ENCODE measurements around the gene CD93. TPM values are rescaled to one million over a fixed set of nuclear protein-coding genes. Genes with fewer than 3 reads are reported as not detected.
A peak's percentile ranks its signal among the peaks of the same experiment; 100 is the strongest.

The CD93 gene
- total RNA-seq, 6 donors from 2014 or later, result 25.1 to 160 (median 68.8) TPM

DNA sequence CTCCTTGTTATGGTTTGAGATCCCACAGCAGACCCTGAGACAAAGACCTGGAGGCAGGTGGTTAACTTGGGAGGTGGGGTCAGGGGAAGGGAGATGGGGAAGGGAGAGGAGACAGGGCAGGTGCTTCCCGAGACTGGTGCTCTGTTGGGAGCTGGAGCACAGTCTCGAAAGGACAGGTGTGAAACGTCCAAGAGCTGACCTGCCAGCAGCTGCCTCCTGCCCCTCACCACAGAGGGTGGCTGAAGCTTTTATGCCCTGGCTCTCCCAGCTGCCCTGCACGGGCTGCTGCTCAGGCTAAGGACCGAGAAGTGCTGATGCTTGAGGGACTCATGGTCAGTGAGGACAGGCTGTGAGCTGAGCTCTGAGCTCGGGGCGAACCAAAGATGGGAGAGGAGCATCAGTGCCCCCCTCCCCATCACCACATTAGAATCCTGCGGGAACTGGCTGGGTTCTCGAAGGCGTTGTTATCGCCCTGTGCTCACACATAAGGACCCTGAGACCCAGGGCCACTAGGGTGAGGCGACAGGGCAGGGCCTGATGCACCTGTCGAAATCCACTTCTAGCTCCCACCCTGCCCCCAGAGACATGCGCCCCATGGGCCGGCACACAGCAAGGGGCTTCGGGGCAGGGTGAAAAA, 25.3 kb upstream of the CD93 start:
- peaks cover 21 to 32% (median 29%) of the 10 kb centered on the region in 4 donors for H3K4me1 ChIP-seq
- no peak overlapping the region for H3K27ac ChIP-seq
- no peak for DNase-seq
- TF ChIP-seq EP300 (IDR thresholded peaks at IDR 0.05), result no peak
- TF ChIP-seq POLR2AphosphoS5 (IDR thresholded peaks at IDR 0.05), result no peak
- TF ChIP-seq, protein P1, sequence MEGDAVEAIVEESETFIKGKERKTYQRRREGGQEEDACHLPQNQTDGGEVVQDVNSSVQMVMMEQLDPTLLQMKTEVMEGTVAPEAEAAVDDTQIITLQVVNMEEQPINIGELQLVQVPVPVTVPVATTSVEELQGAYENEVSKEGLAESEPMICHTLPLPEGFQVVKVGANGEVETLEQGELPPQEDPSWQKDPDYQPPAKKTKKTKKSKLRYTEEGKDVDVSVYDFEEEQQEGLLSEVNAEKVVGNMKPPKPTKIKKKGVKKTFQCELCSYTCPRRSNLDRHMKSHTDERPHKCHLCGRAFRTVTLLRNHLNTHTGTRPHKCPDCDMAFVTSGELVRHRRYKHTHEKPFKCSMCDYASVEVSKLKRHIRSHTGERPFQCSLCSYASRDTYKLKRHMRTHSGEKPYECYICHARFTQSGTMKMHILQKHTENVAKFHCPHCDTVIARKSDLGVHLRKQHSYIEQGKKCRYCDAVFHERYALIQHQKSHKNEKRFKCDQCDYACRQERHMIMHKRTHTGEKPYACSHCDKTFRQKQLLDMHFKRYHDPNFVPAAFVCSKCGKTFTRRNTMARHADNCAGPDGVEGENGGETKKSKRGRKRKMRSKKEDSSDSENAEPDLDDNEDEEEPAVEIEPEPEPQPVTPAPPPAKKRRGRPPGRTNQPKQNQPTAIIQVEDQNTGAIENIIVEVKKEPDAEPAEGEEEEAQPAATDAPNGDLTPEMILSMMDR (IDR thresholded peaks at IDR 0.05), result no peak
- no peak for ATAC-seq (ENCODE audit: low FRiP score in 2 of 2)
- no peaks in the 10 kb centered on the region for H3K36me3 ChIP-seq
- 92 to 96% methylated on average over 13 to 16 of the region's 16 CpGs for WGBS, 2 donors
- no peak overlapping the region for H3K4me3 ChIP-seq
- H3K27me3 ChIP-seq, result no peaks in the 10 kb centered on the region
- H3K9me3 ChIP-seq, result no peaks in the 10 kb centered on the region

DNA sequence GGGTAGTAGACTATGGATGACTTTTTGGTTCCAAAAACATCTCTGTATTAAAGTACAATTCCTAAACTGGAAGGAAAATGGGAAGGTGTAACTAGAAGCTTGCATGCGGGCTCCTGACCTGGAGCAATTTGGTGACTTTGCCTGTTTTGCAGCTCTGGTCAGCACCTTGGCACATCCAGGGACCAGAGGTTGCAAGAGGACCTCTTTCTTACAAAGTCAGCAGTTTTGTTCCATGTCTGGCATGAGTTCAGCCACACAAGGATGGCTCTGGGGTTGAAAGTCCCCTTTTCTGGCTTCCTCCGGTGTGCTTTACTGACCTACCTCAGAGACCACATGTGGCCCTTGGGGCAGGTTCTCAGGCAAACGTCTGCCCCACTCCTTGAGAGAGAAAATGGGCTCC, 22.7 kb upstream of the CD93 start:
- peak overlapping the region in 1 of 4 donors; percentile 24 for H3K27ac ChIP-seq
- TF ChIP-seq POLR2A (IDR thresholded peaks at IDR 0.05), result no peak
- TF ChIP-seq POLR2AphosphoS5 (IDR thresholded peaks at IDR 0.05), result no peak
- TF ChIP-seq, protein P1 (IDR thresholded peaks at IDR 0.05), result no peak
- TF ChIP-seq EP300 (IDR thresholded peaks at IDR 0.05), result no peak
- H3K4me3 ChIP-seq, result no peak overlapping the region
- no peak for ATAC-seq (ENCODE audit: low FRiP score in 2 of 2)
- H3K27me3 ChIP-seq, result no peaks in the 10 kb centered on the region
- 78% methylated on average over 3 of the region's 3 CpGs for WGBS, 2 donors
- H3K36me3 ChIP-seq, result no peaks in the 10 kb centered on the region
- H3K4me1 ChIP-seq, result peaks cover 35 to 44% (median 41%) of the 10 kb centered on the region in 4 donors
- no peaks in the 10 kb centered on the region for H3K9me3 ChIP-seq
- no peak for DNase-seq

DNA sequence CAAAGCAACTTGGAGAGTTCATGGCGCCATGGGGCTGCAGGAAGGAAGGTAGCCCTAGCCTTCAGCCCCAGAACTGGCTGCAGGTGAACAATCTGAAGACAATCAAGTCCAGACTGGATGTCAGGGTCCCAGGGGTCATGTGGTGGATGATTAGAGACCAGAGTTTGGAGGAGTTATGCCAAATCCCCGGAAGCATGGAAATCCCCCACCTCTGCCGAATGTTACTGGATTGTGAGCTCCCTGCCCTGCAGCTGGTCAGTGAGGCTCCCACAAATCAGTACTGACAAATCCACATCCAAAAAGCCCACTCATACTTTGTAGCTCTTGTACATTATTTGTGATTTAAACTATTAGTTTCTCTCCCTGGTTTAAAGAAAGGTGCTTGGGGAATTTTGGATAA, 21.3 kb upstream of the CD93 start:
- DNase-seq (no peak), ATAC-seq (ENCODE audit: low FRiP score in 2 of 2) (no peak)
- peaks cover 44 to 49% (median 46%) of the 10 kb centered on the region in 4 donors for H3K4me1 ChIP-seq
- peak overlapping the region; percentile 48 to 76 (median 72) for H3K27ac ChIP-seq
- 61 to 64% methylated on average over 3 of the region's 3 CpGs for WGBS, 2 donors
- H3K27me3 ChIP-seq, result no peaks in the 10 kb centered on the region
- H3K36me3 ChIP-seq, result no peaks in the 10 kb centered on the region
- TF ChIP-seq POLR2AphosphoS5 (IDR thresholded peaks at IDR 0.05) (no peak), POLR2A (IDR thresholded peaks at IDR 0.05) (no peak), EP300 (IDR thresholded peaks at IDR 0.05) (no peak)
- TF ChIP-seq, protein P1 (IDR thresholded peaks at IDR 0.05), result no peak
- H3K4me3 ChIP-seq, result no peak overlapping the region
- H3K9me3 ChIP-seq, result no peaks in the 10 kb centered on the region

GRCh38 chr20:23106271-23106851, 20.2 kb upstream of the CD93 start:
- TF ChIP-seq POLR2AphosphoS5 (IDR thresholded peaks at IDR 0.05), result peak; percentile 70 to 86
- peak in 3 of 4 donors; percentile 34 to 93 (median 80) for TF ChIP-seq EP300 (IDR thresholded peaks at IDR 0.05)
- TF ChIP-seq, protein P1 (IDR thresholded peaks at IDR 0.05), result peak; percentile 34 to 77 (median 62)
- peak in 1 of 4 donors; percentile 54 for TF ChIP-seq POLR2A (IDR thresholded peaks at IDR 0.05)
- no peaks in the 10 kb centered on the region for H3K27me3 ChIP-seq
- peaks cover 49 to 55% (median 53%) of the 10 kb centered on the region in 4 donors for H3K4me1 ChIP-seq
- H3K36me3 ChIP-seq, result no peaks in the 10 kb centered on the region
- peak overlapping the region; percentile 48 to 76 (median 72) for H3K27ac ChIP-seq
- DNase-seq, result peak in 1 of 2 donors; percentile 73
- peak; percentile 43 to 57 for ATAC-seq (ENCODE audit: low FRiP score in 2 of 2)
- WGBS, 2 donors, result 26 to 30% methylated on average over 6 to 9 of the region's 9 CpGs
- H3K9me3 ChIP-seq, result no peaks in the 10 kb centered on the region
- H3K4me3 ChIP-seq, result no peak overlapping the region

Data from upper lobe of left lung (tissue), 6 donors.